SJSA1 (cell line): ENCODE measurements around the gene NSD1. TPM values are rescaled to one million over a fixed set of nuclear protein-coding genes. Genes with fewer than 3 reads are reported as not detected.

Experiments used
- DNase-seq, 2 experiments: peaks; one replicate each; pipeline ENCODE4 v3.0.0-alpha.2; 2015 to 2020; ENCODE audit warnings: low spot score in 2 of 2, low read depth in 1 of 2
- H3K27ac ChIP-seq: fragments of 250-450 bp; sonication (Bioruptor Pico); 2 replicates; pipeline ENCODE4 v1.5.1; 2020; ENCODE audit warnings: mild to moderate bottlenecking, moderate library complexity
- H3K27me3 ChIP-seq: fragments of 250-450 bp; sonication (Bioruptor Pico); replicated peaks from 2 replicates; pipeline ENCODE4 v1.5.1; 2020; ENCODE audit warnings: mild to moderate bottlenecking, moderate library complexity
- H3K36me3 ChIP-seq: fragments of 250-450 bp; sonication (Bioruptor Pico); 2 replicates; pipeline ENCODE4 v1.5.1; 2020; ENCODE audit warnings: mild to moderate bottlenecking
- H3K4me1 ChIP-seq: fragments of 250-450 bp; sonication (Bioruptor Pico); replicated peaks from 2 replicates; pipeline ENCODE4 v1.6.1; 2021; ENCODE audit warnings: mild to moderate bottlenecking
- H3K4me3 ChIP-seq: fragments of 250-450 bp; sonication (Bioruptor Pico); 2 replicates; pipeline ENCODE4 v1.5.1; 2020; ENCODE audit warnings: mild to moderate bottlenecking
- H3K9me3 ChIP-seq: fragments of 250-450 bp; sonication (Bioruptor Pico); replicated peaks from 2 replicates; pipeline ENCODE4 v1.5.1; 2020; ENCODE audit warnings: mild to moderate bottlenecking
- total RNA-seq: library from RNA; depleted of rRNA; stranded (reverse); fragments of >200 nt; shearing (Covaris generic); gene quantifications from 2 replicates; pipeline ENCODE4 v1.2.3, GENCODE V29; 2014

NSD1 gene
- total RNA-seq, 1 experiment from 2014 or later = 41.4 TPM

DNA sequence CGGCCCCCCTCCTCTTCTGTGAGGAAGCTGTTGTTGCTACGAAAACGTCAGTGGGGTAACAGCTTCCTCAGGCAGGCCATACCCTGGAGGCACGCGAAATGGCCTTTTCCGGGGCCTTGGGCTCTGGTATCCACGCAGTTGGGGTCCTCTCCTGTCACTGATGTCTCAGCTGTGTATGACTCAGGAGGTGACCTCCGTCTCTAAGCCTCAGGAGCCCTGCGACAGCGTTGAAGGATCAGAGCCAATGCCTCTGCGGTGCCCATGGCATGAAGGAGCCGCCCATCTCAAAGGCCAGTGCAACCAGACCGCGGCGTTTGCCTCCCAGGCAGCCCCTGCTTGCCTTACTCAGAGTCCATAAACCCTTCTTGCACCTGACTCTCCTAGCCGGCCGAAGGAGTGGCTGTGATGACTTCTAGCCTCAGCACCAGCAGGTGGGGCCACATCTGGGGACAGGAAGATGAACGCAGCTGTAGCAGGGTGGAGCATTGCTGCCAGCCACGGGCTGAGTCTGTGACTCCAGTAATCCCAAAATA lies 179.1 kb downstream of the NSD1 start:
- peaks cover 43% of the 10 kb centered on the region for H3K36me3 ChIP-seq
- no peaks in the 10 kb centered on the region for H3K9me3 ChIP-seq
- H3K27ac ChIP-seq = peak overlapping the region; percentile 86
- H3K4me3 ChIP-seq = peak overlapping the region; percentile 71
- no peaks in the 10 kb centered on the region for H3K27me3 ChIP-seq
- peak in 1 of 2 experiments; percentile 73 for DNase-seq
- H3K4me1 ChIP-seq = peaks cover 32% of the 10 kb centered on the region

DNA sequence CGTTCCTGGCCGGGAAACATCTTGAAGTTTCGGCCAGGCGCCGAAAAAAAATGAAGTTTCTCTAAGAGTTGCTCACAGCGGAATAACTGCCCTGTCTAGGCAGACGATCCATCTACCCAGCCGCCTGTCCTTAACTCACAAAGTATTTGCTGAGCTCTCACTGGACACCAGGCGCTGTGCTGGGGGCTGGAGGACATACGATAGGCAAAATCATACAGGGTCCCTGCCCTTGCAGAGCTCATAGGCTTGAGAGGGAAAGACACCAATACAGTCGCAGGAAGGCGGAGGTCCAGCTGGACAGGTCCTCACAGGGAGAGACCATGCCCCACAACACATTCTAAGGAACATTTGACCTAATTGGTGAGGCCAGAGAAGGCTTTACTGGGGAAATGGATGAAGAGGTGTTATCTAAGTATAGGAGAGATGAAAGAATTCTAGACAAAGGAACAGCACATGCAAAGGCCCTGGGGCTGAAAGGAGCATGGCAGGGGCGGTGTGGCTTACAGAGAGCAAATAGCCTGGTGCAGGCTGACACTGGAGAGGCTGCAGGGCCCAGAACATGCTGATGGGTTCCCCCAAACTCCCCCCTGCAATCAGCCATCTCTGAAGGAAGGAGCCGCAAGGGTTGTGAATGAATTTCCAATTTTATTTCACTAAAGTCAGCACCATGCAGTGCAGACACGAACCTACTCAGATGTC lies 180.1 kb downstream of the NSD1 start:
- H3K4me1 ChIP-seq = peaks cover 32% of the 10 kb centered on the region
- no peak for DNase-seq
- no peaks in the 10 kb centered on the region for H3K27me3 ChIP-seq
- no peaks in the 10 kb centered on the region for H3K9me3 ChIP-seq
- no peak overlapping the region for H3K4me3 ChIP-seq
- peaks cover 33% of the 10 kb centered on the region for H3K36me3 ChIP-seq
- H3K27ac ChIP-seq = no peak overlapping the region

DNA sequence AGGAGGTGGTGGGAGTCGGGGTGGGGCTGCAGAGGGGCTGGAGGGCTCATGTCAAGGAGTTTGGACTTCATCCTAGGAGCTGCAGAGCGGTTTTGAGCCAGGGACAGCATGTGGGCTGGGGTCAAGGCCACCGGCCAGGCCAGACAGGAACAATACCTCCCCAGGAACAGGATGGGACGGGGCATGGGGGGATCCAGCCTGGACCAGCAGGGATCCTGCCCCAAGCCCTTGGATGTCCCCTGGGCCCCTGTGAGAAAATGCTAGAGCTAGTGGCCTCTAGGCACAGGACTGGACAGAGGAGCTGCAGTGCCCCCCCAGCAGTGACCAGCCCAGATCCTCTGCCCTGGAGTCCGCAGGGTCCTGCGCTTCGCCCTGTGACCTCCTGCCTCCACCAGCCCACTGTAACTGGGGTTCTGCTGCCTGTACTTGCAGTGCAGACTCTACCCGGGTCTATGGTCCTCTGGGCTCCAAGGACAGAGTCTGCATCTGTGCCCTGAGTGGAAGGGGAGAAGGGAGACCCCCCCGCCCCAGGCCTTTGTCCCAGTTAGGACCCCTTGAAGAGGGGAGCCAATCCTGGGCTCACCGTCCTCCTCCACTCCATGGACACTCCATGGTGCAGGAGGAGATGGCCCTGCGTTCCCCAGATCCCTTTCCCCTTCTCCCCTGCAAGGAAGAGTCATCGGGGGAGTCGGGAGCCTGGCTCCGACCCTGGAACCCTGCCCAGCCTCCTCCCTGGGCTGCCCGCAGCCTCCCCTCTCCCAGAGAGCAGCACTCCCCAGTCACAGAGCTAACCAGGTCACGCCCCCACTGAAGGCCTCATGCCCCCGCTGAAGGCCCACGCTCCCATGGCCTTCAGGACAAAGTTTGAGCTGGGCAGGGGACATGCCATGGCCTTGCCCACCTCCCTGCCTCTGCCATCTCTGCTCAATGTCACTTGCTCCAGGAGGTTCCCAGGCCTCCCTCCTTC lies 181.1 kb downstream of the NSD1 start:
- DNase-seq = no peak
- Histone ChIP-seq H3K27me3 (no peaks in the 10 kb centered on the region), H3K27ac (no peak overlapping the region), H3K9me3 (peaks cover 3% of the 10 kb centered on the region; the same call in 1 of the 2 replicates), H3K36me3 (peaks cover 23% of the 10 kb centered on the region), H3K4me1 (peaks cover 27% of the 10 kb centered on the region), H3K4me3 (no peak overlapping the region)

DNA sequence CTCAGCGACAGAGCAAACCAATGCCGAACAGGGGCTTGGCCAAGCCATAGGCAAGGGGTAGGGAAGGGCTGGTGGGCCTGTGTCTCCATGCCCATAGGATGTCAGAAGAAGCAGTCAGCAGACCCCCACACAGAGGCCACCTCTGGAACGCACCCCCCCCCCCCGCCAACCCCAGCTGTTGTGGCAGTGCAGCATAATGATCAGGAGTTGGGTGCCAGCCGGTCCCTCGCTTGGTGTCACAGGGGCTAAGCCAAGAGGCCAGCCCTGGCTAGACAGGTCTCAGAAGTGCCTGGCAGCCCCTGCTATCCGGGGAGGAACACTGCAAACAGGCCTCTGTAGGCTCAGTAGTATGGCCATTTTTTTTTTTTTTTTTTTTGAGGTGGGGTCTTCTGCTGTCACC lies 181.8 kb downstream of the NSD1 start:
- Histone ChIP-seq H3K36me3 (peaks cover 19% of the 10 kb centered on the region), H3K9me3 (peaks cover 3% of the 10 kb centered on the region; the same call in 1 of the 2 replicates), H3K4me1 (peaks cover 20% of the 10 kb centered on the region), H3K4me3 (no peak overlapping the region), H3K27me3 (no peaks in the 10 kb centered on the region), H3K27ac (no peak overlapping the region)
- no peak for DNase-seq

- Histone ChIP-seq H3K27ac (no peak overlapping the region), H3K9me3 (peaks cover 3% of the 10 kb centered on the region; the same call in 1 of the 2 replicates), H3K36me3 (peaks cover 19% of the 10 kb centered on the region), H3K4me1 (peaks cover 14% of the 10 kb centered on the region), H3K4me3 (no peak overlapping the region), H3K27me3 (no peaks in the 10 kb centered on the region)
- DNase-seq = no peak
Measured at GRCh38 chr5:177316005-177316404, 182.4 kb downstream of the NSD1 start.

DNA sequence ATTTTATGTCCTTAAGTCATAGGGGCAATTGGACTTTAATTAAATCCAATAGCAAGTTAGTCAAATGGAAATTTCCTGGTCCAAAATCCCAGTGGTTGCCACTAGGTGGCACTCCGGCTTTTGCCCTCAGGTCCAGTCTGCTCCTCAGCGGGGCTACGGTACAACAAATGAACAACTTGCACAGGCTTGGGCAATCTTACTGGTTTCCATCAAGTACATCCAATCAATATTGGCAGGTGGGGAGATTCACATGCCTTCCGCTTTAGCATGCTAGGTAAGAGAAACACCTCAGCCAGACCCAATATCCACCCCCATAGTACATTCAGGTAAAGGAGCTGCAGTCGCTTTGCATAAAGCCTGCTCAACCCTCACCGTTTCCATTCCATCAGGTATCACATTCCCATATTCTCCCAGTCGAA lies 184.4 kb downstream of the NSD1 start:
- peaks cover 7% of the 10 kb centered on the region for H3K4me1 ChIP-seq
- H3K4me3 ChIP-seq = no peak overlapping the region
- peaks cover 3% of the 10 kb centered on the region; the same call in 1 of the 2 replicates for H3K9me3 ChIP-seq
- DNase-seq = peak; percentile 63 to 79
- H3K27me3 ChIP-seq = no peaks in the 10 kb centered on the region
- no peak overlapping the region for H3K27ac ChIP-seq
- peaks cover 15% of the 10 kb centered on the region for H3K36me3 ChIP-seq

DNA sequence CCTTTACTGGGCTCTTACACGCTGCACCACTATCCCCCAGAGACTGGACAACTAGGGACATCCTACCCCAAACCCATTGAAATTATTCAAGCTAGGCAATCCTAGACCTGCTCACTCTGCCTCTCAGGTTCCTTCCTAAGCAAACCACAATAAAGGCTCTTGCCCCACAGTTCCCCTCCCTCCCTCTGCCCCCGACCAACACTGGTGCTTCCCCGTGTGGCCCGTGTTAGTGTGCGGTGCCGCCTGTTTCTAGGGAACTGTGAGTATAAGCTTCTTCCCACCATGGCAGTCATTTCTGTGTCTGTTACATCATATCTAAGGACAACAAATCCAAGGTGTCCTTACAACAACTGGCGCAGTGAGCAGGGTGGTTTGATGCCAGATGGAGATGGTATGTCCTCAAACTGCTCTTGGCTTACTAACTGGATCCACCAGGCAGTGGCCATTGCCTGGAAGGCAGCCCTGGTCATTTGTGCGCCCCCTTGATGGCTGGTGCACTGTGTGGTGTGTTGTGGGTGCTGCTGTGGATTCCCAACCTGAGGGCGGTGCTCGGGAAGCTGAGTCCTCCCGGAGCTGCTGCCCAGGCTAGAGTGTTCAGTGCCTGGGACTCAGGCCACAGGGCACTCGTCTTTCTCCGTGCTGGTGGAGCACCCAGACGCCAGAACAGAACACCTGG lies 186.5 kb downstream of the NSD1 start:
- H3K4me1 ChIP-seq = no peaks in the 10 kb centered on the region
- no peaks in the 10 kb centered on the region for H3K27me3 ChIP-seq
- no peak for DNase-seq
- no peak overlapping the region for H3K27ac ChIP-seq
- H3K4me3 ChIP-seq = no peak overlapping the region
- peaks cover 3% of the 10 kb centered on the region; the same call in 1 of the 2 replicates for H3K9me3 ChIP-seq
- H3K36me3 ChIP-seq = peaks cover 21% of the 10 kb centered on the region

DNA sequence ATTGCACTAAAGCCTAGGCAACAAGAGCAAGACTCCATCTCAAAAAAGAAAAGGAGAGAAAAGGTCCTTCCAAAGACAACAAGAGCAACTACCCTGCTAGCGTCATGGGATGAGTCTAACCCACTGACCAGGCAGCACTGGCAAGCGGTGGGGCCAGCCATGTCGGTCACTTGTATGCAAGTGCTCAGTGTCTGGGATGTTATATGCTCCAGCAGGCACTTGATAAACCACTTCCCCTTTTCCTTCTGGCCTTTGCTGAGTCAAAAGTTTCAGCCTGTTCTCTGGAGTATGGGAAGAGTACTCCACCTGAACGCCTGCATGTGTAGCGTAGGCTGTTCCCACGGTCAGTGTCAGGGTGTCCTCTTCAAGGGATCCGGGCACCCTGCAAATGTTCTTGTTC lies 187.3 kb downstream of the NSD1 start:
- Histone ChIP-seq H3K27me3 (no peaks in the 10 kb centered on the region), H3K4me1 (peaks cover 3% of the 10 kb centered on the region), H3K9me3 (peaks cover 3% of the 10 kb centered on the region; the same call in 1 of the 2 replicates), H3K36me3 (peaks cover 28% of the 10 kb centered on the region), H3K27ac (no peak overlapping the region), H3K4me3 (no peak overlapping the region)
- no peak for DNase-seq

DNA sequence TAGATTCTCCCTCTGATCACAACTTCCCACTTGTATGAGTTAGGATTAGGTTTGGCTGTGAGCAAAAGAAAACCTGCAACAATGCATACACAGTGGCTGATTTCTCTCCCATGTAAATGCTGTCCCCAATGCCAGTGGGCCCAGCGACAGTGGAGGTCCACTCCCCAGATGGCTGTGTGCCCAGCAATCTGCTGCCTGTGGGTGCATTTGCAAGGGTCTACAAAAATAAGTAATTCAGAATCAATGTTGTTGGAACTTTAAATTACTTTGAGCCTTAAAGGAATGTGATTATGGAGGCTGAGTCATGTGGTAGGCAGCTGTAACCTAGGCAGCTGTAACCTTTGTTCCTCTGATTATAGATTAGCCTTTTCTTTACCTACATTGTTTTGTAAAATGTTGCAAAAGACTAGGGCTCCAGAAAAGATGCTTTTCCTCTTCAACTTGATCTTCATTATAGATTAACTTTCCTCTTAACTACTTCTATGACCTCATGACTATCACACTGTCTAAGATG lies 192.4 kb downstream of the NSD1 start:
- Histone ChIP-seq H3K36me3 (peaks cover 36% of the 10 kb centered on the region), H3K27ac (no peak overlapping the region), H3K27me3 (no peaks in the 10 kb centered on the region), H3K9me3 (no peaks in the 10 kb centered on the region), H3K4me1 (peaks cover 12% of the 10 kb centered on the region), H3K4me3 (no peak overlapping the region)
- no peak for DNase-seq

- H3K36me3 ChIP-seq = peaks cover 51% of the 10 kb centered on the region
- H3K27me3 ChIP-seq = no peaks in the 10 kb centered on the region
- H3K4me3 ChIP-seq = no peak overlapping the region
- peaks cover 12% of the 10 kb centered on the region for H3K4me1 ChIP-seq
- no peak for DNase-seq
- H3K9me3 ChIP-seq = no peaks in the 10 kb centered on the region
- H3K27ac ChIP-seq = no peak overlapping the region
Measured at GRCh38 chr5:177327539-177328522, 194.3 kb downstream of the NSD1 start.

DNA sequence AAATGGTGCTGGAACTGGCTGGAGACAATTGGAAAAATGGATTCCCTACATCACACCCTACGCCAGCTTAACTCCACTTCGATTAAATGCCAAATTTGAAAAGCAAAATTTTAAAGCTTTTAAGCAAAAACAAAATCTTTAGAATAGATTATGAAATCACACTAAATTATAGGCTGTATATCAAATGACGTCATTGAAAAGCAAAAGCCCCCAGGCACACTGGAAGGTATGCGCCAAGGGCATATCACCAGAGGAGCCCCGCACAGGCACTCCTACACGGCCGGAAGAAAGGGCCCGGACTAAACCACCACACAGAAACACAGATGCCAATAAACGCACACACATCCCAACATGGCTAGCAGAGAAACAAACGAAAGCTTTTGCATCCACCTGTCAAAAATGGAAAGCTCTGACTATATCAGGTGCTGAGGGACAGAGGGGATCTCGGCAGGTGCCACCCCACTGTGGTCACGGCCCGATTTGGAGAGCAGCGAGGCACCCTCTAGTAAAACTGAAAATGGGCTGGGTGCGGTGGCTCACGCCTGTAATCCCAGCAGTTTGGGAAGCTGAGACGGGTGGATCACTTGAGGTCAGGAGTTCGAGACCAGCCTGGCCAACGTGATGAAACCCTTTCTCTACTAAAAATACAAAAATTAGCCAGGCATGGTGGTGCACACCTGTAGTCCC lies 195.1 kb downstream of the NSD1 start:
- Histone ChIP-seq H3K27ac (no peak overlapping the region), H3K4me1 (peaks cover 12% of the 10 kb centered on the region), H3K36me3 (peaks cover 60% of the 10 kb centered on the region), H3K27me3 (no peaks in the 10 kb centered on the region), H3K4me3 (no peak overlapping the region), H3K9me3 (no peaks in the 10 kb centered on the region)
- DNase-seq = no peak

DNA sequence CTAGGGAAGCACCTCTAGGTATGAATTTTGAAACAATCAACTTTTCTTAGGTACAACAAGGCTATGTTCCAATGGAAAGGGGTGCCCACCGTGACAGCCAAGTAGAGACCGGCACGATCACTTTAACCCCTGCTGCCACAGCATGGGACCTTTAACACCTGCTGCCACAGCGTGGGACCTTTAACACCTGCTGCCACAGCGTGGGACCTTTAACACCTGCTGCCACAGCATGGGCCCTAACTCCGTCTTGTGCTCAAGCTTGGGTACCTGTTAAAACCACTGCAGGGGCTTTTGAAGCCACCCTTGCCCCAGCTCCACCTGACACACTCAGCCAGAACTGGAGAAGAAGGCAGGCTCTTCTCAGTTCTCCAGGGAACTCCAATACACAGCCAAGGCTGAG lies 196.3 kb downstream of the NSD1 start:
- H3K9me3 ChIP-seq = no peaks in the 10 kb centered on the region
- no peaks in the 10 kb centered on the region for H3K27me3 ChIP-seq
- H3K27ac ChIP-seq = no peak overlapping the region
- no peak overlapping the region for H3K4me3 ChIP-seq
- peaks cover 66% of the 10 kb centered on the region for H3K36me3 ChIP-seq
- H3K4me1 ChIP-seq = peaks cover 12% of the 10 kb centered on the region
- DNase-seq = no peak
